ENCODE results near the gene VTI1A.

GRCh38 chr10:112783351-112784021, 336.5 kb downstream of the VTI1A start:
- no peak for TF ChIP-seq CTCF (conservative IDR thresholded peaks at IDR 0.05 in 1 of 2, IDR thresholded peaks at IDR 0.05 in 1 of 2; ENCODE audit: extremely low read depth in 1 of 2, insufficient read depth in 1 of 2, low read depth in 1 of 2, low read length in 2 of 2)
- no peak for TF ChIP-seq EZH2 (IDR thresholded peaks at IDR 0.05; ENCODE audit: borderline replicate concordance, low read length)
